Activated CD4-positive, alpha-beta T cell treated with anti-CD3 and anti-CD28 coated beads, Interleukin-2, amount 50 U/mL, for 4 hours (primary cell): ENCODE data around the gene FCMR.
A peak's percentile ranks its signal among the peaks of the same experiment; 100 is the strongest.
"Not testable (repeated sequence)": the region's sequence is repeated elsewhere in the genome, so short reads cannot be mapped to it uniquely, and the experiment has no call there.

Source experiments
- DNase-seq, 2 experiments: peaks; one replicate each; pipeline ENCODE4 v3.0.0-alpha.2; 2020

Gene FCMR

DNA sequence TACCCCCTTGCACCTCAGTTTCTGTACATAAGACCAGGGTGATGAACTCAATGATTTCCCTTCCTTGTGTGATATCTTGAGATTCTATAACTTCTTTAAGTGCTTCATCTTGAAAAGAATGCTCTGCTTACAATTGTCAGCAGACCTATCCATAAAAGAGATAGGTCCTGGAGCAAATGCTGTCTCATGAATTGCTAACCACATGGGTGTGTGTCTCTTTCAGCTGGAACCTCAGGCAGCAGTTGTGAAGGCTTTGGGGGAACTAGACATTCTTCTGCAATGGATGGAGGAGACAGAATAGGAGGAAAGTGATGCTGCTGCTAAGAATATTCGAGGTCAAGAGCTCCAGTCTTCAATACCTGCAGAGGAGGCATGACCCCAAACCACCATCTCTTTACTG, 53.5 kb downstream of the FCMR start:
- no peak for DNase-seq

DNA sequence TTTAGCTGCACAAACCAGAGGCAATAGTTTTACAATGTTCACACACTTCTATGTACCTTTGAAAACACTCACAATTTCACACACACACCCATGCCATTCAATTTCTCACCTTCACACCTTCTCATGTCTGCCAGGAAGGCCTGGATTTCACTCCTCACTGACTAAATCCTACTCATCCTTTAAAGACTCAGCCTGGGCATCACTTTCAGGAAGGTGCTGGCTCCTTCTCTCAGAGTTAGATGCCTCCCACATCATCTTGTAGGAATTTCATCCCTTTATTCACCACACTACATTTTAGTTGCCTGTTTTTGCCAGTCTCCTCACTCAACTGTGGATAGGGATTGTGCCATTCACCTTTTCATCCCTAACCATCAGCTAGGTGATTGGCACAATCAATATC, 54.0 kb downstream of the FCMR start:
- no peak for DNase-seq

DNA sequence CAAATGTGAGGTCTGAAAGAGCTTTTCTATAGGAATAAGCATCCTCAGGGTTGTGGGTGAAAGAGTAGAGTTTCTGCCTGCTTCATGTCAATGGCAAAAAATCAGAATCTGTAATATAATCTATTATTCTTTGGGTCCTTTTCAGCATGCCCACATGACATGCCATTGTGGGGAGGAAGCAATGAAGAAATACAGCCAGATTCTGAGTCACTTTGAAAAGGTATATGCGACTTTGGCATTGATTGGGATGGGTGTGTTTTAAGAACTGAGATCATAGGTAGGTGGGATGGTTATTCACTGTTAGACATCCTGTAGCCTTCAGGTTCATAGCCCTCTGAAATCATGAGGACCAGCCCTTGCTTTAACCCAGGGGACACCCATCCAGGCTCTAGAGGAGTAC, 54.5 kb downstream of the FCMR start:
- DNase-seq, result no peak

DNA sequence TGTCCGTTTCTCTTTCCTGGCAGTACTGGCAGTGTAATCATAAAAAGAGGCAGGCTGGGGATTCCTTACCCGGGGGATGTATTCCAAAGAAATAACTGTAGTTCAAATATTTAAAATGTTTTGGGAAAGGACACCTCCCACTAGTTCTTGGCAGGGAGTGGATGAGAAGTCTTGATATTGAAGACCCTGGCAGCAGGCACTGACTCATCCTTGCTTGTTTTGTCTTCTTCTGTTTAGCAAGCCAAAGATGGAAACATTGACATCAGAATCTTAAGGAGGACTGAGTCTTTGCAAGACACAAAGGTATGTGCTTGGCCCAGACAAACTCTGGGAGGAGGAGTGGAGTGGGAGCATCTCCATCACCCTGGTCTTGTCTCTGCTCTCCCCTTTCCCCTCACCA, 55.7 kb downstream of the FCMR start:
- no peak for DNase-seq

DNA sequence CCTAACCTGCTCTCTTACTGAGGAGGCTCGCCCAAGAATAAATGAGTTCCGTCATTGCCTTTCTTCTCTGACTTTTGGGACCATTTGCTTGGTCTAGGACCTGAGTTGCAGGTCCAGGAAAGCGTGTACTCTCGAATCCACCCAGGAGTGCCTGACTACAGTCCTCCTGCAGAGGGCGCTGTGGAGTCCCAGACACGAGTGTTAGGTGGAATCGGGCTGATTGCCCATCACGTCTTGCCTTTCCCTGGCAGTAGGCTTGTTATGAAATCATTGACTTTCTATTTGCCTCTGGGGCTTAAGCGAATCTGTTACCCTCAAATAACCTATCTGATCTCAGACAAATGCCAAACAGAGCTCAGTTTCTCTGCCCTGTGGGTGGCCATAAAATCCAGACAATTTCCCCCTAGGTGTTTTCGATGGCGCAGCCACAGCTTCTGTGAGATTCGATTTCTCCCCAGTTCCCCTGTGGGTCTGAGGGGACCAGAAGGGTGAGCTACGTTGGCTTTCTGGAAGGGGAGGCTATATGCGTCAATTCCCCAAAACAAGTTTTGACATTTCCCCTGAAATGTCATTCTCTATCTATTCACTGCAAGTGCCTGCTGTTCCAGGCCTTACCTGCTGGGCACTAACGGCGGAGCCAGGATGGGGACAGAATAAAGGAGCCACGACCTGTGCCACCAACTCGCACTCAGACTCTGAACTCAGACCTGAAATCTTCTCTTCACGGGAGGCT, 56.6 kb downstream of the FCMR start, which contains the start of gene IL20:
Gene IL20 (plus strand): TSS at position 685 of the 733 bp plus-strand sequence. CDS start 230 bp downstream, outside the sequence.
- peak; percentile 84 to 86 for DNase-seq

DNA sequence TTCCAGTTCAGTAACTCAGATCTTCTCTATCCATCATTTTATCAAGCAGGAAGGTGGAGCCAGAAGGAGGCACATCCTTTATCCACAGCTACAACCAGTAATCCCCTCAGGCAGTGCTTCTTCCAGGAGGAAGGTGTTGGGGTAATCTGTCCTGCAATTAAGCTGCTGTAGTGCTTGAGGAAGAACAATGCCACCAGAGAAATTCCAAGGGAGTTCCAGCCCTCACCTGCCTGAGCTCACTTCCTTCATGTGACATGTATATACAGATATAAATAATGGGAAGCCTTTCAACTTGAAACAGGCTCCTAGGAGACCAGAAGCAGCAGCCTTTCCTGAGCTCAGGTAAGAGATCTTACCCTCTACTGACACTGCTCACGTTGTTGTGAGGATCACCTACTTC, 58.5 kb downstream of the FCMR start:
- DNase-seq, result no peak

DNA sequence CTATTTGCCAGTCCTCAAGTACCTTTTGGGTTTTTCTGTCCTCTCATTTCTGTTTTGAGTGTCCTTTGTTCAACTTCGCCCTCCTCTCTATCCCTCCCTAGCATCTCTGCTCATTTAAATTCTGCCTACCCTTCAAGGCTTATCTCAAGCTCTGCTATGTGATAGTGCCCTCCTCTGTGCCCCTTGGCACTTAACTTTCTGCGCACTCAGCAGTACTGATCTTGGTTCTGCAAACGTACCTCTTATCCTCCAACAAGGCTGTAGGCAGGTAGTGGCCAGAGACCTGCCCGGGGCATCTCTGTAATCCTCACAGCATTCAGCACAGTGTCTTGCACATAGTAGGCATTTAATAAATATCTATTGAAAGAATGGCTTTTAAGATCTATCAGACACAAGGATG, 61.6 kb downstream of the FCMR start:
- no peak for DNase-seq

DNA sequence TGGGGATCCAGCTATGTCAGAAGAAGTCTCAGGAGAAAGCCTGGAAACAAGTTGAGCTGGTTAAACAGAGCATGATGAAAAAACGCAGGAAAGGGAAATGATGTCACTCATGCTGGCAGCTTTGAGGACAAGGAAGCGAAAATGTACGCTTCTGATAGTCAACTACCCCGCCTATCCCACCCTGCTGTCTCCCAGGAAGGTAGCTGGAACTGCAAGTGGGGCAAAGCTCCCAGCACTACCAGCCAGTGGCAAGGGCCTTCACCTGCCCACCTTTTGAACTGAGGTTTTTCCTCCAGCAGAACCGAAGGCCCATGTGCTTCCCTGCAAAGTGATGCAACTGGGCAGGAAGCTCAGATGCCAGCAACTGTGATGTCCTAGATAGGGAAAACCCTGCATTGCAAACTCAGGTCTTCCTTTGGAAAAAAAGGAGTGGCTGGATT, 62.6 kb downstream of the FCMR start:
- DNase-seq, result no peak

DNA sequence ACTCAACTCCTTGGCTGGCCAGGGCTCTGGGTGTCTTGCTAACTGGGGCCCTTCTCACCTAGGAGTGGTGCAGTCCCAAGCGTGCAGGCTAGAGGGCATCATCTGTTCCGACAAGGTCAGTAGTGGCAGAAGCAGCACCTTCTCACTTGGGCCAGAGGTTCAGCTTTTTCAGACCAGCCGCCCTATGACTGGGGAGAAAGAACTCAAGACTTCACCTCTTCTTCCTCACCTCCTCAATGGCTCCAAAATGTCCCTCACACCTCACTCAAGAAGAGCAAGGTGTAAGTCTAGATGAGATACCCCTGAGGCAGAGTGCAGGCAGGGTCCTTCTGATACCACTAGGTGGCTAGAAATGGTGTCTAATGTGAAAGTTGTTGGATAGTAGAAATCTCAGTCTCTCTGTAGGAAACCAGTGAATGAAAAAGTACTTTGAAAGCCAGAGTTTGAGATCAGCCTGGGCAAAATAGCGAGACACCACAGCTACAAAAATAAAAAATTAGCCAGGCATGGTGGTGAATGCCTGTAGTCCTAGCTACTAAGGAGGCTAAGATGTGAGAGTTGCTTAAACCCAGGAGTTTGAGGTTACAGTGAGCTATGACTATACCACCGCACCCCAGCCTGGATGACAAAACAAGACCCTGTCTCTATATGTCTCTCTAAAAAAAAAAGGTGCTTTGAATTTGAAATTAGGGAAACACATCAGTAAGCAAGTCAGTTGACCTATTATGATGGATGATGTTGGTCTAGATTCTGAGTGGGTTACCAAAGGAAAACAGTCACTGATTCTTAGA, 64.9 kb downstream of the FCMR start:
- no peak for DNase-seq

DNA sequence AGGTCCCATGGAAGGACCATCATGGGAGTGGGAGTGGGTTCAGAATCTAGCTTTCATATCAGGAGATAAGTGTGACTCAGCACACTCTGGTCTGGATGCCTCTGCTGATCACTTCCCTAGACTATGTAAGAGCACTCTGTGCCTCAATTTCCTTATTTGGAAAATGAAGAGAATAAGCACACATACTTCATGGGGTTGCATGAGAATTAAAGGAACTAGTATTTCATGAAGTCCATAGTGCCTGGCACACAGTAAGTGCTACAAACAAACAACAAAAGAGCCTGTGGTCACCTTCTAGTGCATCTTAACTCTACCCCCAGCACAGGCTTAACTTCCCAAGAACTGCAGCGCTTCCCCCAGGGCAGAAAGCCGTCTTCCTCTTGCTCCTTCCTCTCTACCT, 65.9 kb downstream of the FCMR start:
- DNase-seq, result no peak

DNA sequence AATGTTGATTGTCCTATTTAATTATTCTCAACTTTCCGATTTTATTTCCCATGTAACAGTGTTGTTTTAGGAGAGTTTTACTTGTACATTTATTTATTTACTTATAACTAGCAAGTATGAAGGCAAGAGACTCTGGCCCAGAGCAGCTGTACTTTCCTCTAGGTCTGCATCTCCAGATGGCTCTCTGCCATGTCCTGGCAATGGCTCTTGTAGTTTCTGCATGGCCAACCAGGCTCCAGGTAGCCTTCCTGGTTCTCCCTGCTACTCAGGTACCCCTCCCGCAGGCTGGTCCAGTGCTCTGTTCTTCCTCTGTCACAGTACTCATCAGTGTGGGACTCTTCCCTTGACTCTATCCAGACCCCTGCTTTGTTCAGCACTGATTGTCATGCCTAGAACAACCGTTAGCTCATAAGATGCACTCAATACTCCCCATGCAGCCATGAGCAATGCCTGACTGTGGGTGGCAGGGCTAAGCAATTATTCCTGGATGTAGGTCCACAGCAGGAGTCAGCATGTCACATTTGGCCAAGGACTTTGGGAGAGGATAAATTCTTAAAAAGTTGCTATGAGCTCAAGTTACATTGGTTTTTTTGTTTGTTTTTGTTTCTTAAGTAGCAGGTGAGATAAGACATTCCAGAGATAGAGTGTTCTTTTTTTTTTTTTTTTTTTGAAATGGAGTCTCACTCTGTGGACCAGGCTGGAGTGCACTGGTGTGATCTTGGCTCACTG, 67.2 kb downstream of the FCMR start:
- DNase-seq, result no peak

DNA sequence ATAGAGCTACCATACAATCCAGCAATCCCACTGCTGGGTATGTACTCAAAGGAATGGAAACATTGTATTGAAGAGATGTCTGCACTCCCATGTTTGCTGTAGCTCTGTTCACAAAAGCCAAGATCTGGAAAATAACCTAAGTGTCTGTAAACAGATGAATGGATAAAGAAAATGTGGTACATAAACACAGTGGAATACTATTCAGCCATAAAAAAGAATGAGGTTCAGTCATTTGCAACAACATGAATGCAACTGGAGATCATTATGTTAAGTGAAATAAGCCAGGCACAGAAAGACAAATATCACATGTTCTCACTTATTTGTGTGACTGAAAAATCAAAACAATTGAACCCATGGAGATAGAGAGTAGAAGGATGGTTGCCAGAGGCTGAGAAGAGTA, 68.0 kb downstream of the FCMR start:
- DNase-seq, result not testable (repeated sequence)
